ENCODE results near the gene MUC12.

MUC12 gene

GRCh38 chr7:101066141-101066832 lies 96.9 kb downstream of the MUC12 start:
- H3K27ac ChIP-seq: no peak overlapping the region
- no peaks in the 10 kb centered on the region for H3K9me3 ChIP-seq (ENCODE audit: low read depth, low read length)
- no peak for DNase-seq (ENCODE audit: low read depth, low spot score)
- H3K9ac ChIP-seq (ENCODE audit: insufficient read length): no peak overlapping the region
- TF ChIP-seq POLR2AphosphoS5 (IDR thresholded peaks at IDR 0.05; ENCODE audit: borderline replicate concordance, low read depth, low read length) (no peak), FOXP2 (optimal IDR thresholded peaks at IDR 0.05; ENCODE audit: control extremely low read depth, extremely low read length, insufficient read depth) (no peak), EZH2 (IDR thresholded peaks at IDR 0.05) (no peak)
- H3K4me3 ChIP-seq: no peak overlapping the region
- H3K36me3 ChIP-seq (ENCODE audit: insufficient read depth, low read length): no peaks in the 10 kb centered on the region

DNA sequence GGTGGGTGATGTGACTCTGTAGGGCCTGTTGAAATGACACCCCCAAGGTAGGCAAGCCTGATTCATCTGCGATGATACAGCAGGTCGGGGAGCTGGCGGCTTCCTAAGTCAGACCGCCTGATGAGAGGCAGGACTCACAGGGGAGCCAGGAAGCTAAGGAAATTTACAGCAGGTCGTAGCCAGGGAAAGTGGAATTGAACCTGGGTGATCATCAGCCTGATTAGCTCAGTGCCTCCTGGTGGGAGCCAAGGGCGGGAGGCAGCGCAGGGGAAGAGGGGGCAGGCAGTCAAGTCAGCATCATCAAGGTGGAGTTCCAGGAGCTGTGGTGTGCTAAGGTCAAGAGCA lies 97.4 kb downstream of the MUC12 start:
- no peaks in the 10 kb centered on the region for H3K36me3 ChIP-seq (ENCODE audit: insufficient read depth, low read length)
- no peak overlapping the region for H3K9ac ChIP-seq (ENCODE audit: insufficient read length)
- no peak for DNase-seq (ENCODE audit: low read depth, low spot score)
- H3K27ac ChIP-seq: no peak overlapping the region
- no peak overlapping the region for H3K4me3 ChIP-seq
- TF ChIP-seq POLR2AphosphoS5 (IDR thresholded peaks at IDR 0.05; ENCODE audit: borderline replicate concordance, low read depth, low read length) (no peak), FOXP2 (optimal IDR thresholded peaks at IDR 0.05; ENCODE audit: control extremely low read depth, extremely low read length, insufficient read depth) (no peak), EZH2 (IDR thresholded peaks at IDR 0.05) (no peak)
- no peaks in the 10 kb centered on the region for H3K9me3 ChIP-seq (ENCODE audit: low read depth, low read length)

DNA sequence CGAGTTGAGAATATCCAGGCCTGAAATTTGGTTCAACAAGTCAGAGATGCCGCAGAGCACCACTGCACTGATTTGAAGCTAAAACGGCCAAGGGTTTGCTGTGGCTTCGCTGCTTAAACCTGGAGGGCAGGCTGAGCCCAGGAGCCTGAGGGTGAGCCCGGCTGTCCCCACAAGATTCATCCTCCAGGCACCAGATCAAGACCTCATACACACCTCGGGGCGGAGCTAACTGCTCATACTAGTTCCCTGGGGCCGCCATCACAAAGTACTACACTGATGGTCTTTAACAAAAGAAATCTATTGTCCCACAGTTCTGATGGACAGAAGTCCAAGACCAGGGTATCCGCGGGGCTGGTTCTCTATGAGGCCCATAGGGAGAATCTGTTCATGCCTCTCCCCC lies 99.0 kb downstream of the MUC12 start:
- no peak overlapping the region for H3K27ac ChIP-seq
- no peak overlapping the region for H3K4me3 ChIP-seq
- DNase-seq (ENCODE audit: low read depth, low spot score): no peak
- no peaks in the 10 kb centered on the region for H3K36me3 ChIP-seq (ENCODE audit: insufficient read depth, low read length)
- TF ChIP-seq FOXP2 (optimal IDR thresholded peaks at IDR 0.05; ENCODE audit: control extremely low read depth, extremely low read length, insufficient read depth) (no peak), EZH2 (IDR thresholded peaks at IDR 0.05) (no peak), POLR2AphosphoS5 (IDR thresholded peaks at IDR 0.05; ENCODE audit: borderline replicate concordance, low read depth, low read length) (no peak)
- no peaks in the 10 kb centered on the region for H3K9me3 ChIP-seq (ENCODE audit: low read depth, low read length)
- no peak overlapping the region for H3K9ac ChIP-seq (ENCODE audit: insufficient read length)

Measured in SK-N-MC (cell line).